Measurements from ENCODE around the gene MRPS34.
"Not testable (repeated sequence)": the region's sequence is repeated elsewhere in the genome, so short reads cannot be mapped to it uniquely, and the experiment has no call there.

MRPS34 gene

DNA sequence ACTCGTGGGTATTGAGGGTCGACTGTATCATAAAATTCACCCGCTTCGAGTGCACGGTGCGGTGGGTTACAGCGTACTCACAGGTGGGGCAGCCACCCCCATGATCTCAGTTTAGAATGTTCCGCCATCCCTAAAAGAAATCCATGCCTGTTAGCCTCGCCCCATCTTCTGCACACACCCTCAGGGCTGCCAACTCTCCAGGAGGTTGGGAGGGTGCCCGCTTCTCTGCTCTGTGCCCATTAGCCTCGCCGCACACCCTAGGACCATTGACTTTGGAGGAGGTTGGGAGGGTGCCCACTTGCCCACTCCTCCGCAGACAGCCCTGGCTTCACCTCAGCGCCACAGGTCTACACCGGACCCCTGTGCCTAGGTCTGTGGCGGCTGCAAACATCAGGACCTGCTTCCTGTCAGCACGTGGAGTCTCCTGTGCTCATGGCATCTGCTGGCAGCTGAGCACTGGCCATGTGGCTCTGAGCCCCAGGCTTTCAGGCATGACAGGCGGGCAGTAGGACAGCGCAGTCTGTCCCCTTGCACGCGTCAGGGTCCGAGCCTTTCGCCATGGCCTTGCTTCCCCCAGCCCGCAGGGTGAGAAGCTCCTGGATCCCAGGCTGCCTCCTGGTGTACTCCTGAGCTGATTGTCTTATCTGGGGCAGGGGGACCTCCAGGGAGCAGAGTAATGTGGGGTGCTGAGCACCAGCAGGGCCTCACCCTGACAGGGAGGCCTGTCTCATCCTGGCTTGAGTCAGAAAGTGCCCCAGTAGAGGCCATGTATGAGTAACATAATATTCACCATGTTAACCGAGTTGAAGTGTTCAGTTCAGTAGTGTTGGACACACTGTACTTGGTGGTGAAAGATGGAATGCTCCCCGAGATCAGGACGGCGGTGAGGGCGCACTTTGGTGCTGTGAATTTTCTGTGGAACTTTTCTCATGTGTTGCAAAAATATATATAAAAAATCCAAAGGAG, 23.5 kb downstream of the MRPS34 start:
- DNase-seq: no peak

- DNase-seq: no peak
These were observed 25.0 kb downstream of the MRPS34 start for GRCh38 chr16:1747934-1748333.

- no peak for DNase-seq
These were observed 26.2 kb downstream of the MRPS34 start for GRCh38 chr16:1746693-1747195.

GRCh38 chr16:1745900-1746692, 26.8 kb downstream of the MRPS34 start:
- no peak for DNase-seq

DNA sequence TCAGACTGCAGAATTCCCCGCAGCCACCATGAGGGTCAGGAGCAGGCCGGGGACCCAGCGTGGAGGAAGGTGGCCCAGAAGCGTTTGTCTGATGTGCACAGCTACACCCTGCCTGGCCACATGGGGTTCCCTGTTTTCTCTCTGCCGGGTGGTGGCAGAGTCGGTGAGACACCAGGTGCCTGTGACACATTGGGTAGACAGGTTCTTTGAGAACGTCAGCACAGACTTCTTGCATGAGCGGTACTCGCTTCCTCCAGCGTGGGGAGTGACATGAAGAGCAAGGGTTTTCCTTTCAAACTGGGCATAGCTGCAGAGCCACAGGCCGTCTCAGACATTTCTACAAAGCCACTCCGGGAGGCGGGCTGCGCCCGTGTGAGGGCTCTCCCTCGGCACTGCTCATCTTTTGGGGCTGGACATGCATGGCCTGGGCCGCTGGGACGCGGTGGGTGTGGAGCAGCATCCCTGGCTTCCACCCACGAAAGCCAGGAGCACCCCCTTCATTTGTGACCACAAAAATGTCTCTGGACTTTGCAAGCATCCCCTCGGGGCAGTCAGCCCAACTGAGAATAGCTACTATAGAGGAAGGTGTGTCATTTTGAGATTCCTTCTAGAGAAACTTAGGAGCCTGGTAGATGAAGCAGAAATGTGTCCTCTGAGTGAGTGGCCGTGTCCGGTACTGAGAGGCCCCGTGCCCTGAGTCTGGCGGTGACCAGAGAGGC, 27.6 kb downstream of the MRPS34 start:
- DNase-seq: no peak

- DNase-seq: no peak
These were observed 28.5 kb downstream of the MRPS34 start for GRCh38 chr16:1744338-1744840.

DNA sequence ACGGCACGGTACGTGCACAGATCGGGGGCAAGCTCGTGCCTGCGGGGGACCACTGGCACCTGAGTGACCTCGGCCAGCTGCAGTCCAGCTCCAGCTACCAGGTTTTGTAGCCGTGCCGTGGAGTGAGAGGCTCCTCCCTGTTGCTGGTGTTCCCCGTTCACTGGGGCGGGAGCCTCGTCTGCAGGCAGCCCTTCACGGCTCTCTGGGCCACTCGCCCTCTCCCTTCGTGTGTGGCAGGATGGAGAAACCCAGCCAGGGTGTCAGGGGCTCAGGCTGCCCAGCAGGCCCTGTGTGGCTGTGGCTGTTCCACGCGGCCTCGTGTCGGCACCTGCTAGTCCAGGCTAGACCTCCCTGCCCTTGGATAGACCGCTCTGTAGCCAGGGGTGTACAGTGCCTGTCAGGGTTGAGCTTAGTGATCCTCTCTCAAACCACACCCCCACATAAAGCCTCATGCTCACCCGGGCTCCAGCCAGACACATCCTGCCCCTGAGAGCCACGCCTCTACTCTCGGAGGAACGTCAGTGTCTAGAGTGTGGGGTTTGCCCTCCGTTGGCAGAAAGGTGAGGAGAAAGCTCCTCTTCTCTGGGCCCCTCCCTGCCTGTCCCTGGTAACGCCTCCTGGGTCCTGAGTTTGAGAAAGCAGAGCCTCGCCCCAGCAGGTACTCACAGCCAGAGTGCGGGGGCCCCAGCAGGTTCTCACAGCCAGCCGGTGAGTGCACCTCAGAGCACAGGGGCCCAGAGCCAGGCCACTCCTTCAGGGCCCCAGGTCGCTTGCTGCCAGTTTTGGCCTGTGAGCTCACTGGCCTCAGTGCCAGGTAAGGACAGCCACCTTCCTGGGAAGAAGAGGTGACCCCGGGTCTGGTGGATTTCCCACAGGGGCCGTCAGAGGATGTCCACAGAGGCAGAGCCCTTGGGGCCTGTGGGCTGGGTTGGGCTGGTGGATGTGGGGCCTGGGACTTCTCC, 29.3 kb downstream of the MRPS34 start:
- no peak for DNase-seq

- no peak for DNase-seq
These were observed 31.3 kb downstream of the MRPS34 start for GRCh38 chr16:1741553-1742165.

DNA sequence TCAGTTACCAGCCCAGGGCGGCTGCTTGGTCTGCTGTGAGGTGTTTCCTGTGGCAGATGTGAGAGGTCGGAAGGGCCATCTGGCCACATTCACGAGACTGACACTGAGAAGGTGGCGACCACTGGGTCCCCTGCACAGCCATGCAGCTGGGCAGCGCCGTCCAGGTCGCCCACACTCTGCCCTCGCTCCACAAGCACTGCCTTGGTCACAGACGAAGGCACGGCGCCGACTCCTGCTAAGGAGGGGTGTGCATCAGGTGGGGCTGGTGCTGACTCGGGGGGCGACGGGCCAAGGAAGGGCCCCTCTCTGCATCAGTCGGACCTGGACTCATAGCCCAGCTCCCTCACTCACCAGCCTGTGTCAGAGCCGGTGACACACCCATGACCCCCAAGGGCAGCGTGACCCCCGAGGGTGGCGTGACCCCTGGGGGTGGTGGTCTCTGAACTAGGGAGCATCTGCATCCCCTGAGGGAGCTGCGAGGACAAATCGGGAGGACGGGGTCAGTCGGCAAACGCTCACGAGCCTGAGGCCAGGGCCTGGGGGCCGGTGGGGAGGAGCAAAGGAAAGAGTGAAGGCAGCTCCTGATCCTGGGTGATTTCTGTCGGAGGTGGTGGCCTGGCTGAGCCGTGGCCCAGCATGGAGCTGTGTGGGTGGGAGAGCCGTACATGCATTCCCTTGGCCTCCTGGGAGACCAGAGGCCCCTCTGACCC, 32.0 kb downstream of the MRPS34 start:
- DNase-seq: no peak

DNA sequence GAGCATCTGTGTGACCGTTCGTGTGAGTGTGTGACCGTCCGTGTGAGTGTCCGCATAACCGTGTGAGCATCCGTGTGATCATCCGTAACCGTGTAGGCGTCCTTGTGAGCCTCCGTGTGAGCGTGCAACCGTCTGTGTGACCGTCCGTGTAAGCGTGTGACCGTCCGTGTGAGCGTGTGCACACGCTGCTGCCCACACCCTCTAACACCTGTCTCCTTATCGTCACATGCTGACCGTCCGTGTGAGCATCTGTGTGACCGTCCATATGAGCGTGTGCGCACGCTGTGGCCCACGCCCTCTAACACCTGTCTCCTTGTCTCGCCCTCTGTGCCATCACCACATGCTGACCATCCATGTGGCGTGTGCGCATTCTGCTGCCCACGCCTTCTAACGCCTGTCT, 32.7 kb downstream of the MRPS34 start:
- DNase-seq: no peak

DNA sequence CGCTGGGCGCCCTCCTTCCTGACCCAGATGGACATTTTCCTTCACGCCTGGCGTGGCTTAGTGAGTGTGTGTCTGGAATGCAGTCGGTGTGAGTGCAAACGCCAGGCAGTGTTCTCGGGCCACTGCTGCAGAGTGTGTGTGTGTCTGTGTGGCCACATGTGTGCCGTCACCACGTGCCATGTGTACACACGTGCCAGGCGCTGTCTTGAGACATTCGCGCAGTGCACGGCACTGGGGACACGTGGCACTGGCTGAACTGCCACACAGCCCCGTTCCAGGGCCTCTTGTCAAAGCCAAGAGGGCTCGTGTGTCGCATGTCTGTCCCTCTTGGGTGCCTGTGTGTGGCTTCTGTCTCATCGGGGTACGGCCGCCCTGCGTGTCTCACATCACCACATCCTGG, 38.1 kb downstream of the MRPS34 start:
- no peak for DNase-seq

DNA sequence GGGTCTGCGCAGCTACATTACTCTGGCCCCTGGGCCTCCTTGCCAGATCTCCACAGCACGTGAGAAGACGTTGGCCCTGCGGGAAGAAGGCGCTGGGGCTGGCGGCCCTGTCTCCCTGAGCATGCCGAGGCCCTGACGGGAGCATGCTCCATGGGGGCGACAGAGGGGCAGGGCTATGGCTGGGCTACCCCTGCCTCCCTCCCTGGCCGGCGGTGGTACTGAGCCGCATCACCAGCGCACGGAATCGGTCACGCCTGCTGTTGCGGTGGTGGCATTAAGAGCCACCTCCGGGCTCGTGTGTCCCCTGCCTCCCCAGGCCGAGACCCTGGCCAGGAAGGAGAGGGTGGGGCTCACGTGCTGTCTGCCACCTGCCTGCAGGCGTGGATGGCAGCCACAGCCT, 38.8 kb downstream of the MRPS34 start:
- DNase-seq: no peak

- DNase-seq: not testable (repeated sequence)
These were observed 40.4 kb downstream of the MRPS34 start for GRCh38 chr16:1732551-1732987.

DNA sequence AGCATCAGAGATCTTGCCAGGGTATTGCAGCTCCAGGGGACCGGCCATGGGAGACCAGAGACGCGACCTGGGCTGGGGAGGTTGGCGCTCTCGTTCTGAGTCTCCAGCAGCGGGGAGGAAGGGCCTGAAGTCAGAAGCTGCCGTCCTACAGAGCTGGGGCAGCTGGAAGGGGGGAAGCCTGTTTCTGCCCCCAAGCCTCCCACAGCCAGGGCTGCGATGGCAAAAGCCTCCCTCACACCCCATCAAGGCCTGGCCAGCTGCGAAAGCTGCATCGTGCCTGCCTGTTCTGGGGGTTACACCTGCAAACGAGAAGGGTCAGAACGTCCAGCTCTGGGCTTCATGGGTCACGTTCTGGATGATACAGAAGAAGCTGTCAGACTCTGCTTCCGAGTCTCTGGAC, 40.9 kb downstream of the MRPS34 start:
- no peak for DNase-seq

- no peak for DNase-seq
These were observed 41.3 kb downstream of the MRPS34 start for GRCh38 chr16:1731603-1732002.

DNA sequence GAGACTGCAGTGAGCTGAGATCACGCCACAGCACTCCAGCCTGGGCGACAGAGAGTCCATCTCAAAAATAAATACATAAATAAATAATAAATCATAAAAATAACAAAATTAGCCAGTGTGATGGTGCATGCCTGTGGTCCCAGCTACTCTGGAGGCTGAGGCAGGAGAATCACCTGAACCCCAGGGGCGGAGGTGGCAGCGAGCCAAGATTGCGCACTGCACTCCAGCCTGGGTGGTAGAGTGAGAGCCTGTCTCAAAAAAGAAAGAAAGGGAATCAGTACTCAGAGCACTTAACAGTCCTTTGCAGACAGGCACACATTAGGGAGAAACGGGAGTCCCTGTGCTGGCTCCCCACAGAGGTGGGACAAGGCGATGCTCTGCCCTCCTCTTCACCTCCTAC, 41.9 kb downstream of the MRPS34 start:
- DNase-seq: no peak

GRCh38 chr16:1729445-1729844, 43.5 kb downstream of the MRPS34 start:
- no peak for DNase-seq

DNA sequence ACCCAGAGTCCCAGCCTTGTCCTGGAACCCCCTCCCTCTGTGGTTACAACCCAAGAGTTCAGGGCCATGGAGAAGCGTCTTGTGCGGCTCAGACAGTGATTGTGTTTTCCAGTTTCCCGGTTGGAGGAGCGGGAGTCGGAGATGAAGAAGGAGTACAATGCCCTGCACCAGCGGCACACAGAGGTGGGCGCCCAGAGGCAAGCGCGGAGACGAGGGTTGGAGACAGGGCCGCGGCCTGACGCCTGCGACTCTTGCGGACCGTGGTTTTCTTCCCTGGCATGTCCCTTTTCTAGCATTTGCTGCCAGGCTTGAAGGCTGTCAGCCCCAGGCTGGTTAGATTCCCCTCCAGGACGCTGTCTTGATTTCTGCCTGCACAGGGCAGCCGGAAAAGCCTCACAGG, 43.9 kb downstream of the MRPS34 start:
- DNase-seq: no peak

DNA sequence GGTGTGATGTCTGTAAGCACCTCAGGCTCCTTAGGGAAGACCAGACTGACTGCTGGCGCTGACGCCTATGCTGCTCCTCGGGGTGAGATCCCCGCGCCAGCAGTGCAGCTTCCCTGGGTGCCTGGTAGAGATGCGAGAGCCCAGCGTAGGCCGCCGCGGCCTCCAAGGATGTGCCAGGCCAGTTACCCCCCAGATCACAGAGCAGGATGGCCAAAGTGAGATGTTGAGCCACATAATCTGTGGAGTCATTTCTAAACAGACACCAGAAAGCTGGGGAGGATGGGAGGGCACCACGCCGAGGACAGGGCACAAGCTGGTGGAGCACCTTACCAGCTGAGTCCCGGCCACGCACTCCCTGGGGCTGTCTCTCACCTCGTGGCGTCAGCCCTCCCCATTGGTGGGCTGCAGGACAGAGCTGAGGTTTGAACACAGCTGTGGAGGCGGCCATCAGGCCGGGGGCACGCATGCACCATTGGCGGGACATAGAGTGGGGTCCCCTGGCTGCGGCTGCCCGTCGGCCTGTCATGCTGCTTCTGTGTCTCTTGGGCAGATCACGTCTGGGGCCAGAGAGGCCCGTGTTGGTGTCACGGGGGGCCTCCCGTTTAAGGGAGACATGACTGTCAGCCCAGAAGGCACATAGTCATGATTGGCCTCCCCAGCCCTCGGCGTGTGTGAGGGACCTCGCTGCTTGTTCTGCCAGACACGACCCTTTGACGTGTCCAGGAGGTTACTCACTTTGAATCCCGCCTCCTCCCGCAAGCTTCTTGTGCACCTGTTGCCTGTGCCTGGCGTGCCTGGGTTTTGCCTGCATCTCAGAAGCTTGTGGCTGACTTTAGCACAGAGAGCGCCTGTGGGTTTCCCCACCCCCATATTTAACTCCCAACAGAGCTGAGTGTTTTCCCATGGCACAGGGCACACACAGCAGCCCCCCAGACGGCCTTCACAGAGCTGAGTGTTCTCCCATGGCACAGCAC, 45.0 kb downstream of the MRPS34 start:
- DNase-seq: no peak
